GM12878 (cell line): ENCODE measurements around the gene TBCD. TPM values are rescaled to one million over a fixed set of nuclear protein-coding genes. Genes with fewer than 3 reads are reported as not detected.

Experiments
- ATAC-seq: fragments of 200-7000 bp; cut with Tn5 transposase; 3 replicates; pipeline ENCODE4 v1.9.1; 2020; ENCODE audit warnings: mild to moderate bottlenecking, moderate library complexity
- BruUV-seq: library from RNA; stranded (reverse); fragments of 400-500 nt; replicated peaks from 2 replicates; lab custom pipeline; 2021; lab: Mats Ljungman, UMichigan
- CTCF ChIA-PET: fragments of 300-600 bp; sonication (Branson Sonifier 250); formaldehyde crosslinking; extraction: SDS; loops from one replicate; lab custom pipeline; 2021; ENCODE audit warnings: inconsistent platforms; lab: Yijun Ruan, JAX
- POLR2A ChIA-PET: fragments of 350-600 bp; formaldehyde crosslinking; extraction: SDS; loops from one replicate; lab custom pipeline; 2021; ENCODE audit warnings: inconsistent platforms; lab: Charles Lee
- RAD21 ChIA-PET: fragments of 300-600 bp; sonication (Branson Sonifier 250); formaldehyde crosslinking; loops from one replicate; lab custom pipeline; 2023; ENCODE audit warnings: antibody characterized with exemption; ENCODE audit not compliant: unreplicated experiment; lab: Charles Lee
- SMC1A ChIA-PET: fragments of 300-600 bp; sonication (Branson Sonifier 250); formaldehyde crosslinking; loops from one replicate; lab custom pipeline; 2023; ENCODE audit not compliant: unreplicated experiment, uncharacterized antibody; lab: Charles Lee
- DNase-seq: peaks from one replicate; pipeline ENCODE4 v3.0.0-alpha.2; 2011; ENCODE audit warnings: low read depth, low spot score
- FAIRE-seq: peaks from 3 replicates; lab custom pipeline; 2011; peaks lifted over from hg19 to GRCh38; lab: Jason Lieb, UNC
- H2AFZ ChIP-seq: 2 replicates; pipeline ENCODE4 v1.6.0; 2011; ENCODE audit warnings: low read depth, low read length, control low read depth; ENCODE audit not compliant: control insufficient read depth
- H3K27ac ChIP-seq: 2 replicates; pipeline ENCODE4 v1.5.1; 2011; ENCODE audit warnings: control low read depth; ENCODE audit not compliant: control insufficient read depth, insufficient read depth
- H3K27me3 ChIP-seq, 2 experiments: replicated peaks in 1 of 2; 2 replicates each; pipeline versions ENCODE4 v1.6.0 to v1.6.1; 2011; ENCODE audit warnings: low read length in 1 of 2; ENCODE audit not compliant: control insufficient read depth in 2 of 2, insufficient read depth in 2 of 2
- H3K36me3 ChIP-seq, 2 experiments: 2 replicates each; pipeline ENCODE4 v1.5.1; 2011; ENCODE audit warnings: low read length in 1 of 2; ENCODE audit not compliant: control insufficient read depth in 2 of 2, insufficient read depth in 2 of 2
- H3K4me1 ChIP-seq: 2 replicates; pipeline ENCODE4 v1.6.1; 2011; ENCODE audit warnings: mild to moderate bottlenecking, low read length, moderate library complexity, mixed read lengths; ENCODE audit not compliant: control insufficient read depth, insufficient read depth
- H3K4me2 ChIP-seq: 2 replicates; pipeline ENCODE4 v1.6.0; 2011; ENCODE audit warnings: control low read depth; ENCODE audit not compliant: control insufficient read depth, insufficient read depth
- H3K4me3 ChIP-seq: fragments of 200-600 bp; sonication (generic); 2 replicates; pipeline ENCODE4 v1.5.1; 2016
- H3K79me2 ChIP-seq: 2 replicates; pipeline ENCODE4 v1.6.0; 2011; ENCODE audit warnings: low read length; ENCODE audit not compliant: control insufficient read depth, insufficient read depth
- H3K9ac ChIP-seq: 2 replicates; pipeline ENCODE4 v1.8.0; 2011; ENCODE audit warnings: low read length, control low read depth, mixed read lengths; ENCODE audit not compliant: control insufficient read depth, insufficient read depth
- H3K9me3 ChIP-seq: replicated peaks from 3 replicates; pipeline ENCODE4 v1.5.1; 2011; ENCODE audit warnings: mild to moderate bottlenecking, low read length; ENCODE audit not compliant: control insufficient read depth, insufficient read depth
- H4K20me1 ChIP-seq: 2 replicates; pipeline ENCODE4 v1.6.0; 2011; ENCODE audit not compliant: control insufficient read depth, insufficient read depth
- BCL3 ChIP-seq: IDR thresholded peaks from 2 replicates; pipeline ENCODE4 v1.6.1; 2011; ENCODE audit warnings: borderline replicate concordance, low read depth, mild to moderate bottlenecking, moderate library complexity, low read length; ENCODE audit not compliant: insufficient read depth, poor library complexity, severe bottlenecking
- EED ChIP-seq: sonication (generic); IDR thresholded peaks from 2 replicates; pipeline ENCODE4 v1.6.1; 2016; ENCODE audit warnings: antibody characterized with exemption, low read depth
- GATAD2B ChIP-seq: fragments of 450-650 bp; conservative IDR thresholded peaks from 2 replicates; pipeline ENCODE4 v1.6.1; 2017; ENCODE audit warnings: low read depth, mild to moderate bottlenecking, moderate library complexity
- HDAC2 ChIP-seq: fragments of 200-600 bp; sonication (generic); IDR thresholded peaks from 2 replicates; pipeline ENCODE4 v1.6.1; 2017
- HDGF ChIP-seq: fragments of 450-650 bp; IDR thresholded peaks from 2 replicates; pipeline ENCODE4 v1.6.1; 2016; ENCODE audit warnings: antibody characterized with exemption
- MYC ChIP-seq: IDR thresholded peaks from 2 replicates; pipeline ENCODE4 v1.6.1; 2011; ENCODE audit warnings: mild to moderate bottlenecking, low read length, moderate library complexity, inconsistent platforms; ENCODE audit not compliant: insufficient read depth, insufficient replicate concordance, insufficient read length, severe bottlenecking
- NFYA ChIP-seq: IDR thresholded peaks from 2 replicates; pipeline ENCODE4 v1.6.1; 2011; ENCODE audit warnings: low read depth, mild to moderate bottlenecking, low read length, improper control_type of control experiment, borderline replicate concordance
- POLR2A ChIP-seq: IDR thresholded peaks from 2 replicates; pipeline ENCODE4 v1.6.1; 2011; ENCODE audit warnings: low read depth, mild to moderate bottlenecking, low read length
- SMC3 ChIP-seq: IDR thresholded peaks from 2 replicates; pipeline ENCODE4 v1.6.1; 2011; ENCODE audit warnings: low read length, improper control_type of control experiment, borderline replicate concordance
- TCF12 ChIP-seq: IDR thresholded peaks from 2 replicates; pipeline ENCODE4 v1.6.1; 2011; ENCODE audit warnings: low read depth, mild to moderate bottlenecking, low read length
- ZNF207 ChIP-seq: fragments of 450-650 bp; IDR thresholded peaks from 2 replicates; pipeline ENCODE4 v1.6.1; 2014; ENCODE audit warnings: antibody characterized with exemption, mild to moderate bottlenecking, borderline replicate concordance
- ZNF687 ChIP-seq: fragments of 450-650 bp; IDR thresholded peaks from 2 replicates; pipeline ENCODE4 v1.6.1; 2017; ENCODE audit warnings: mild to moderate bottlenecking, moderate library complexity
- ZSCAN29 ChIP-seq: fragments of 450-650 bp; IDR thresholded peaks from 2 replicates; pipeline ENCODE4 v1.6.1; 2017; ENCODE audit warnings: mild to moderate bottlenecking, moderate library complexity
- WGBS: methylation state at CpG from one replicate; pipeline ENCODE4 v1.1.6; 2016; ENCODE audit warnings: low lambda C conversion rate; ENCODE audit not compliant: insufficient replicate concordance, insufficient coverage; ENCODE audit errors: missing lambda C conversion rate; 5-methylcytosine and 5-hydroxymethylcytosine counted together
- in situ Hi-C: fragments of 300-500 bp; cut with MboI; formaldehyde crosslinking; loops from 9 replicates; pipeline ENCODE4 v1.14.3; 2018; ENCODE audit warnings: mixed read lengths
- intact Hi-C: fragments of 100-400 bp; cut with micrococcal nuclease; formaldehyde crosslinking; loops from one replicate; pipeline ENCODE4 v1.14.2; 2022; ENCODE audit not compliant: unreplicated experiment
- polyA plus RNA-seq, 11 experiments: library from polyadenylated mRNA; depleted of rRNA in 4 of 11; unstranded in 6 of 11; stranded (reverse) in 5 of 11; fragments of >200 nt; fragmentation: Nextera tagmentation in 4 of 11; fragmentation: Illumina TruSeq in 1 of 11; extraction: Ambion mirVana in 4 of 11; extraction: Trizol in 1 of 11; gene quantifications; 1 replicate in 1 of 11; 2 replicates in 10 of 11; pipeline versions ENCODE4 v1.2.1 to v1.2.3, GENCODE V29; 2011 to 2016; ENCODE audit warnings: inconsistent platforms in 2 of 11, missing spikeins in 2 of 11, low read depth in 1 of 11
- total RNA-seq, 4 experiments: library from RNA; depleted of rRNA in 3 of 4; stranded (reverse); fragments of >200 nt in 3 of 4; fragmentation: Illumina TruSeq in 1 of 4; extraction: Trizol in 1 of 4; gene quantifications; 2 replicates each; pipeline versions ENCODE4 v1.2.1 to v1.2.3, GENCODE V29; 2013 to 2021
- TF ChIP-seq, protein P1 (sequence below): fragments of 450-650 bp; IDR thresholded peaks from 2 replicates; pipeline ENCODE4 v1.6.1; 2016; ENCODE audit warnings: mild to moderate bottlenecking
- TF ChIP-seq, protein P2 (sequence below): fragments of 450-650 bp; IDR thresholded peaks from 2 replicates; pipeline ENCODE4 v1.6.1; 2016; ENCODE audit warnings: mild to moderate bottlenecking

Gene TBCD
- total and polyA plus RNA-seq, 10 of the 15 experiments (the other 5 are each of a cell fraction or from before 2014, with no cell fraction given), result 10.3 to 114 (median 52.4) TPM

DNA sequence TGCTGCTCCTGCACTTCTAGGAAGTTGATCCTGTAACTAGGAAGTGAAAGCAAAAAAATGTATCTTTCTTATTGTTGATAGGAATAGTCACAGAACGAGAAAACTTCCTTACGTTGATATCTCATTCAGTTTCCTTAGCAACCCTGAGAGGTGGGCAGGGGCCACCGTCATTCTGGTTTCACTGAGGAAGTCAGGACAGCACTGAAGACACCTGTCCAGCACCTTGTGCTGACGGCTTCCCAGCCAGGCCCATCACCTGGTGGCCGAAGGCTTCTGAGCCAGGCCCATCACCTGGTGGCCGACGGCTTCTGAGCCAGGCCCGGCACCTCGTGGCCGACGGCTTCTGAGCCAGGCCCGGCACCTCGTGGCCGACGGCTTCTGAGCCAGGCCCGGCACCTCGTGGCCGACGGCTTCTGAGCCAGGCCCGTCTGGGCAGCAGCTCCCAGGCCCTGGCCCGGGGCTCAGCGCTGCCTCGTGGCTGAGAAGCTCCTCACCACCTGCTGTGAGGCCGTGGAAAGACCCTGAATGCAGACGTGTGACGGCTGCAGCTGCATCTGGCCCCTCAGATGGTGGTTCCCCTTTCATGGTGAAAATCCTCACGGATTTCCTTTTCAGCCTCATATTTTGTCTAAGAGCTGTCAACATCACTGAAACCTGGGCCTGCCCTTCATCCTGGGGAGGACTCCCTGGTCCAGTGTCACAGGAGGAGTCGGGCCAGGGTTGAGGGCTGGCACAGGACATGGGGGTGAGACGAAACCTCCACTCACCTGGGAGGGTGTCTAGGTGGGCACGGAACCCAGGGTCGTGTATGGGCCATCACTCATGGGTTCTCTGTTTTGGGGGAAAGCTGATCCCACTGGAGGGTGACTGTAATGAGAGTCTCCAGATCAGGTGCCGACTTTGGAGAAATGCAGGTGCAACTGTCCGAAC is 121.0 kb downstream of the TBCD start:
- ChIA-PET RAD21 (no interaction called here), POLR2A (interaction anchor here (0.7 to 1.2 kb wide), 2 partner anchors 9 to 12 kb away, joined by 3 to 6 read pairs; no protein-coding TSS in a partner anchor), SMC1A (interaction anchor here (1.4 to 1.6 kb wide), 2 partner anchors 9 to 42 kb away, joined by 3 to 10 read pairs; no protein-coding TSS in a partner anchor), CTCF (interaction anchor here (0.7 to 3.1 kb wide), 4 partner anchors 12 to 314 kb away, joined by 3 to 13 read pairs (median 7); no protein-coding TSS in a partner anchor)
- Histone ChIP-seq H2AFZ (no peak overlapping the region), H3K4me3 (no peak overlapping the region), H3K9me3 (no peaks in the 10 kb centered on the region), H3K79me2 (peaks cover 47% of the 10 kb centered on the region), H3K27ac (peak overlapping the region; percentile 91), H3K27me3 (no peaks in the 10 kb centered on the region), H3K9ac (no peak overlapping the region), H3K4me1 (peaks cover 51% of the 10 kb centered on the region), H3K36me3 (peaks cover 14 to 24% of the 10 kb centered on the region in 2 experiments; a peak in 3 of 4 replicates), H3K4me2 (peak overlapping the region; percentile 88; the same call in 1 of the 2 replicates), H4K20me1 (no peaks in the 10 kb centered on the region)
- WGBS, result 89% methylated on average over 33 of the region's 33 CpGs
- DNase-seq (no peak), FAIRE-seq (peak; percentile 49), ATAC-seq (no peak)
- in situ Hi-C loops, result no loop called here
- intact Hi-C loops, result no loop called here
- BruUV-seq, result no TSS peak
- TF ChIP-seq SMC3 (no peak), HDAC2 (no peak), TCF12 (peak; percentile 85), MYC (no peak), BCL3 (no peak), HDGF (no peak), ZSCAN29 (no peak), ZNF207 (no peak), NFYA (no peak), POLR2A (no peak), EED (0 out of 2 replicates have a peak, but pooled peaks have one; percentile 42), ZNF687 (no peak), GATAD2B (no peak)
- TF ChIP-seq, protein P1, sequence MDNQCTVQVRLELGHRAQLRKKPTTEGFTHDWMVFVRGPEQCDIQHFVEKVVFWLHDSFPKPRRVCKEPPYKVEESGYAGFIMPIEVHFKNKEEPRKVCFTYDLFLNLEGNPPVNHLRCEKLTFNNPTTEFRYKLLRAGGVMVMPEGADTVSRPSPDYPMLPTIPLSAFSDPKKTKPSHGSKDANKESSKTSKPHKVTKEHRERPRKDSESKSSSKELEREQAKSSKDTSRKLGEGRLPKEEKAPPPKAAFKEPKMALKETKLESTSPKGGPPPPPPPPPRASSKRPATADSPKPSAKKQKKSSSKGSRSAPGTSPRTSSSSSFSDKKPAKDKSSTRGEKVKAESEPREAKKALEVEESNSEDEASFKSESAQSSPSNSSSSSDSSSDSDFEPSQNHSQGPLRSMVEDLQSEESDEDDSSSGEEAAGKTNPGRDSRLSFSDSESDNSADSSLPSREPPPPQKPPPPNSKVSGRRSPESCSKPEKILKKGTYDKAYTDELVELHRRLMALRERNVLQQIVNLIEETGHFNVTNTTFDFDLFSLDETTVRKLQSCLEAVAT, result no peak
- TF ChIP-seq, protein P2, sequence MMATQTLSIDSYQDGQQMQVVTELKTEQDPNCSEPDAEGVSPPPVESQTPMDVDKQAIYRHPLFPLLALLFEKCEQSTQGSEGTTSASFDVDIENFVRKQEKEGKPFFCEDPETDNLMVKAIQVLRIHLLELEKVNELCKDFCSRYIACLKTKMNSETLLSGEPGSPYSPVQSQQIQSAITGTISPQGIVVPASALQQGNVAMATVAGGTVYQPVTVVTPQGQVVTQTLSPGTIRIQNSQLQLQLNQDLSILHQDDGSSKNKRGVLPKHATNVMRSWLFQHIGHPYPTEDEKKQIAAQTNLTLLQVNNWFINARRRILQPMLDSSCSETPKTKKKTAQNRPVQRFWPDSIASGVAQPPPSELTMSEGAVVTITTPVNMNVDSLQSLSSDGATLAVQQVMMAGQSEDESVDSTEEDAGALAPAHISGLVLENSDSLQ, result no peak
